ENCODE results near the gene ZNF627.
A peak's percentile ranks its signal among the peaks of the same experiment; 100 is the strongest.
"Not testable (repeated sequence)": the region's sequence is repeated elsewhere in the genome, so short reads cannot be mapped to it uniquely, and the experiment has no call there.

Gene ZNF627

GRCh38 chr19:11576227-11576626 is 21.1 kb upstream of the ZNF627 start:
- DNase-seq = no peak

GRCh38 chr19:11577451-11578257 is 19.6 kb upstream of the ZNF627 start, which contains the start of gene ACP5:
Gene ACP5 (minus strand): TSS chr19:11577645. CDS start chr19:11577317, 328 bp downstream.
- no peak for DNase-seq

GRCh38 chr19:11578258-11579142 is 18.8 kb upstream of the ZNF627 start:
- peak; percentile 70 for DNase-seq

GRCh38 chr19:11580116-11580515 is 17.2 kb upstream of the ZNF627 start:
- DNase-seq = no peak

GRCh38 chr19:11581740-11582139 is 15.5 kb upstream of the ZNF627 start:
- DNase-seq = no peak

GRCh38 chr19:11586331-11586730 is 11.0 kb upstream of the ZNF627 start:
- DNase-seq = no peak

GRCh38 chr19:11587302-11587974 is 9.8 kb upstream of the ZNF627 start:
- DNase-seq = peak; percentile 70

GRCh38 chr19:11587975-11588631 is 9.2 kb upstream of the ZNF627 start:
- DNase-seq = peak; percentile 56

GRCh38 chr19:11594084-11594483 is 3.2 kb upstream of the ZNF627 start:
- no peak for DNase-seq

GRCh38 chr19:11596156-11596555 is 1.1 kb upstream of the ZNF627 start:
- DNase-seq = no peak

GRCh38 chr19:11598103-11598483 is 810 bp downstream of the ZNF627 start:
- DNase-seq = no peak

GRCh38 chr19:11598746-11599145 is 1.5 kb downstream of the ZNF627 start:
- DNase-seq = no peak

GRCh38 chr19:11599704-11600103 is 2.4 kb downstream of the ZNF627 start:
- DNase-seq = not testable (repeated sequence)

- no peak for DNase-seq
Measured at GRCh38 chr19:11606484-11606883, 9.2 kb downstream of the ZNF627 start.

GRCh38 chr19:11611730-11612129 is 14.4 kb downstream of the ZNF627 start:
- DNase-seq = no peak

GRCh38 chr19:11612816-11613511 is 15.7 kb downstream of the ZNF627 start:
- DNase-seq = no peak

- DNase-seq = no peak
Measured at GRCh38 chr19:11617180-11618062, 20.1 kb downstream of the ZNF627 start.

GRCh38 chr19:11620553-11620952 is 23.3 kb downstream of the ZNF627 start:
- no peak for DNase-seq

GRCh38 chr19:11622401-11622800 is 25.1 kb downstream of the ZNF627 start:
- not testable (repeated sequence) for DNase-seq

- no peak for DNase-seq
Measured at GRCh38 chr19:11624069-11624463, 26.8 kb downstream of the ZNF627 start.

- no peak for DNase-seq
Measured at GRCh38 chr19:11626252-11626651, 29.0 kb downstream of the ZNF627 start.
